GM12878 (cell line): ENCODE measurements around the gene ARID4B. TPM values are rescaled to one million over a fixed set of nuclear protein-coding genes. Genes with fewer than 3 reads are reported as not detected.

ENCODE experiments used
- ATAC-seq: fragments of 200-7000 bp; cut with Tn5 transposase; 3 replicates; pipeline ENCODE4 v1.9.1; 2020; ENCODE audit warnings: mild to moderate bottlenecking, moderate library complexity
- BruUV-seq: library from RNA; stranded (reverse); fragments of 400-500 nt; replicated peaks from 2 replicates; lab custom pipeline; 2021; lab: Mats Ljungman, UMichigan
- CTCF ChIA-PET: fragments of 300-600 bp; sonication (Branson Sonifier 250); formaldehyde crosslinking; extraction: SDS; loops from one replicate; lab custom pipeline; 2021; ENCODE audit warnings: inconsistent platforms; lab: Yijun Ruan, JAX
- POLR2A ChIA-PET: fragments of 350-600 bp; formaldehyde crosslinking; extraction: SDS; loops from one replicate; lab custom pipeline; 2021; ENCODE audit warnings: inconsistent platforms; lab: Charles Lee
- RAD21 ChIA-PET: fragments of 300-600 bp; sonication (Branson Sonifier 250); formaldehyde crosslinking; loops from one replicate; lab custom pipeline; 2023; ENCODE audit warnings: antibody characterized with exemption; ENCODE audit not compliant: unreplicated experiment; lab: Charles Lee
- SMC1A ChIA-PET: fragments of 300-600 bp; sonication (Branson Sonifier 250); formaldehyde crosslinking; loops from one replicate; lab custom pipeline; 2023; ENCODE audit not compliant: unreplicated experiment, uncharacterized antibody; lab: Charles Lee
- DNase-seq: peaks from one replicate; pipeline ENCODE4 v3.0.0-alpha.2; 2011; ENCODE audit warnings: low read depth, low spot score
- FAIRE-seq: peaks from 3 replicates; lab custom pipeline; 2011; peaks lifted over from hg19 to GRCh38; lab: Jason Lieb, UNC
- H2AFZ ChIP-seq: 2 replicates; pipeline ENCODE4 v1.6.0; 2011; ENCODE audit warnings: low read depth, low read length, control low read depth; ENCODE audit not compliant: control insufficient read depth
- H3K27ac ChIP-seq: 2 replicates; pipeline ENCODE4 v1.5.1; 2011; ENCODE audit warnings: control low read depth; ENCODE audit not compliant: control insufficient read depth, insufficient read depth
- H3K27me3 ChIP-seq, 2 experiments: replicated peaks in 1 of 2; 2 replicates each; pipeline versions ENCODE4 v1.6.0 to v1.6.1; 2011; ENCODE audit warnings: low read length in 1 of 2; ENCODE audit not compliant: control insufficient read depth in 2 of 2, insufficient read depth in 2 of 2
- H3K36me3 ChIP-seq, 2 experiments: 2 replicates each; pipeline ENCODE4 v1.5.1; 2011; ENCODE audit warnings: low read length in 1 of 2; ENCODE audit not compliant: control insufficient read depth in 2 of 2, insufficient read depth in 2 of 2
- H3K4me1 ChIP-seq: 2 replicates; pipeline ENCODE4 v1.6.1; 2011; ENCODE audit warnings: mild to moderate bottlenecking, low read length, moderate library complexity, mixed read lengths; ENCODE audit not compliant: control insufficient read depth, insufficient read depth
- H3K4me2 ChIP-seq: 2 replicates; pipeline ENCODE4 v1.6.0; 2011; ENCODE audit warnings: control low read depth; ENCODE audit not compliant: control insufficient read depth, insufficient read depth
- H3K4me3 ChIP-seq: fragments of 200-600 bp; sonication (generic); 2 replicates; pipeline ENCODE4 v1.5.1; 2016
- H3K79me2 ChIP-seq: 2 replicates; pipeline ENCODE4 v1.6.0; 2011; ENCODE audit warnings: low read length; ENCODE audit not compliant: control insufficient read depth, insufficient read depth
- H3K9ac ChIP-seq: 2 replicates; pipeline ENCODE4 v1.8.0; 2011; ENCODE audit warnings: low read length, control low read depth, mixed read lengths; ENCODE audit not compliant: control insufficient read depth, insufficient read depth
- H3K9me3 ChIP-seq: replicated peaks from 3 replicates; pipeline ENCODE4 v1.5.1; 2011; ENCODE audit warnings: mild to moderate bottlenecking, low read length; ENCODE audit not compliant: control insufficient read depth, insufficient read depth
- H4K20me1 ChIP-seq: 2 replicates; pipeline ENCODE4 v1.6.0; 2011; ENCODE audit not compliant: control insufficient read depth, insufficient read depth
- E2F8 ChIP-seq: fragments of 450-650 bp; IDR thresholded peaks from 2 replicates; pipeline ENCODE4 v1.6.1; 2018; ENCODE audit warnings: mild to moderate bottlenecking, low read depth, moderate library complexity; ENCODE audit not compliant: partially characterized antibody
- EED ChIP-seq: sonication (generic); IDR thresholded peaks from 2 replicates; pipeline ENCODE4 v1.6.1; 2016; ENCODE audit warnings: antibody characterized with exemption, low read depth
- NFXL1 ChIP-seq: fragments of 450-650 bp; IDR thresholded peaks from 2 replicates; pipeline ENCODE4 v1.6.1; 2017; ENCODE audit warnings: antibody characterized with exemption, mild to moderate bottlenecking, borderline replicate concordance
- TCF12 ChIP-seq: IDR thresholded peaks from 2 replicates; pipeline ENCODE4 v1.6.1; 2011; ENCODE audit warnings: low read depth, mild to moderate bottlenecking, low read length
- USF2 ChIP-seq: IDR thresholded peaks from 2 replicates; pipeline ENCODE4 v1.6.1; 2011; ENCODE audit warnings: low read depth, low read length, improper control_type of control experiment, borderline replicate concordance
- WGBS: methylation state at CpG from one replicate; pipeline ENCODE4 v1.1.6; 2016; ENCODE audit warnings: low lambda C conversion rate; ENCODE audit not compliant: insufficient replicate concordance, insufficient coverage; ENCODE audit errors: missing lambda C conversion rate; 5-methylcytosine and 5-hydroxymethylcytosine counted together
- in situ Hi-C: fragments of 300-500 bp; cut with MboI; formaldehyde crosslinking; loops from 9 replicates; pipeline ENCODE4 v1.14.3; 2018; ENCODE audit warnings: mixed read lengths
- intact Hi-C: fragments of 100-400 bp; cut with micrococcal nuclease; formaldehyde crosslinking; loops from one replicate; pipeline ENCODE4 v1.14.2; 2022; ENCODE audit not compliant: unreplicated experiment
- polyA plus RNA-seq, 11 experiments: library from polyadenylated mRNA; depleted of rRNA in 4 of 11; unstranded in 6 of 11; stranded (reverse) in 5 of 11; fragments of >200 nt; fragmentation: Nextera tagmentation in 4 of 11; fragmentation: Illumina TruSeq in 1 of 11; extraction: Ambion mirVana in 4 of 11; extraction: Trizol in 1 of 11; gene quantifications; 1 replicate in 1 of 11; 2 replicates in 10 of 11; pipeline versions ENCODE4 v1.2.1 to v1.2.3, GENCODE V29; 2011 to 2016; ENCODE audit warnings: inconsistent platforms in 2 of 11, missing spikeins in 2 of 11, low read depth in 1 of 11
- total RNA-seq, 4 experiments: library from RNA; depleted of rRNA in 3 of 4; stranded (reverse); fragments of >200 nt in 3 of 4; fragmentation: Illumina TruSeq in 1 of 4; extraction: Trizol in 1 of 4; gene quantifications; 2 replicates each; pipeline versions ENCODE4 v1.2.1 to v1.2.3, GENCODE V29; 2013 to 2021

The ARID4B gene
- total and polyA plus RNA-seq, 10 of the 15 experiments (the other 5 are each of a cell fraction or from before 2014, with no cell fraction given), result 13.6 to 39.1 (median 28.0) TPM

DNA sequence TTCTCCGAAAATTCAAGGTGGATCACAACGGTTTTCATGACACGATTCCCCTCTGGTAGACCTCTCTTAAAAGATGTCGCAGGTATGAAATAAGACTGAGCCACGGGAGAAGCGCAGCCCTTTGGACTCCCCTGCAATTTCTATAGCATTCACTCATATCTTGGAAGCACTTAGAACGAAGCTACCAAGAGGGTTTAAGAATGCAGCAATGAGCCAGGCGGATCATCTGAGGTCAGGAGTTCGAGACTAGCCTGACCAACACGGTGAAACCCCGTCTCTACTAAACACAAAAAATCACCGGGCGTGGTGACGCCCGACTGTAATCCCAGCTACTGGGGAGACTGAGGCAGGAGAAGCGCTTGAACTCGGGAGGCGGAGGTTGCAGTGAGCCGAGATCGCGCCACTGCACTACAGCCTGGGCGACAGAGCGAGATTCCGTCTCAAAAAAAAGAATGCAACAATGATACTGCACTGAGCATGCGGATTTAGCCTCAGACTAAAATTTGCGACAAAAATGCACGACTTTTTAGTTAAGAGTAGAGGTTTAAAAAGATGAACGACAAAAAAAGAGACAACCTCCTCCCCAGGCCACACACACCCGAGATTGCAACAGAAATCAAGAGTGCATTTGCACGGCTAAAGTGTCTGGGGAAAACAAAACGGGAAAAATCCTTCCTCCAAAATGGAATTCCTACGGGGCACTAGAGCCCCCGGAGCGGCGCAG, 200.1 kb downstream of the ARID4B start:
- in situ Hi-C loops, result no loop called here
- no peak for FAIRE-seq
- Histone ChIP-seq H4K20me1 (no peaks in the 10 kb centered on the region), H2AFZ (no peak overlapping the region; the same call in 1 of the 2 replicates), H3K4me3 (peak overlapping the region; percentile 90), H3K27me3 (no peaks in the 10 kb centered on the region), H3K4me1 (0 out of 2 replicates have a peak, but pooled peaks cover 3% of the 10 kb centered on the region), H3K27ac (peak overlapping the region; percentile 90), H3K4me2 (peak overlapping the region; percentile 87), H3K79me2 (peaks cover 60% of the 10 kb centered on the region), H3K36me3 (peaks cover 1 to 16% of the 10 kb centered on the region in 2 experiments), H3K9ac (peak overlapping the region; percentile 94), H3K9me3 (no peaks in the 10 kb centered on the region)
- WGBS, result under 1% methylated on average over 35 of the region's 35 CpGs
- intact Hi-C loops, result loop anchor here (2.0 to 5.0 kb wide), 3 partner anchors 23 to 199 kb away; partner anchors contain the start of genes ARID4B, GGPS1 and RBM34
- ChIA-PET CTCF (interaction anchor here (0.5 to 2.1 kb wide), 5 partner anchors 29 to 629 kb away, joined by 3 to 8 read pairs (median 3); no protein-coding TSS in a partner anchor), POLR2A (interaction anchor here (0.6 to 1.3 kb wide), 3 partner anchors 9 to 33 kb away, joined by 3 to 7 read pairs (median 6); partner anchors contain the start of gene RBM34), SMC1A (interaction anchor here (0.6 to 2.5 kb wide), 7 partner anchors 14 to 369 kb away, joined by 3 to 18 read pairs (median 3); no protein-coding TSS in a partner anchor), RAD21 (interaction anchor here (0.6 to 2.1 kb wide), 3 partner anchors 23 to 289 kb away, joined by 4 to 10 read pairs (median 6); no protein-coding TSS in a partner anchor)
- DNase-seq, result no peak
- TF ChIP-seq EED (no peak), E2F8 (no peak), NFXL1 (no peak), USF2 (no peak), TCF12 (no peak)
- BruUV-seq, result no TSS peak
- peak; percentile 24 for ATAC-seq
